HG02623 (cell line): Measurements from ENCODE around the gene RESF1.
A peak's percentile ranks its signal among the peaks of the same experiment; 100 is the strongest.

Experiments
- ATAC-seq: cut with Tn5 transposase; IDR thresholded peaks from one replicate; pipeline ENCODE4 v1.9.1; 2021; ENCODE audit warnings: moderate library complexity; ENCODE audit not compliant: unreplicated experiment

RESF1 gene

DNA sequence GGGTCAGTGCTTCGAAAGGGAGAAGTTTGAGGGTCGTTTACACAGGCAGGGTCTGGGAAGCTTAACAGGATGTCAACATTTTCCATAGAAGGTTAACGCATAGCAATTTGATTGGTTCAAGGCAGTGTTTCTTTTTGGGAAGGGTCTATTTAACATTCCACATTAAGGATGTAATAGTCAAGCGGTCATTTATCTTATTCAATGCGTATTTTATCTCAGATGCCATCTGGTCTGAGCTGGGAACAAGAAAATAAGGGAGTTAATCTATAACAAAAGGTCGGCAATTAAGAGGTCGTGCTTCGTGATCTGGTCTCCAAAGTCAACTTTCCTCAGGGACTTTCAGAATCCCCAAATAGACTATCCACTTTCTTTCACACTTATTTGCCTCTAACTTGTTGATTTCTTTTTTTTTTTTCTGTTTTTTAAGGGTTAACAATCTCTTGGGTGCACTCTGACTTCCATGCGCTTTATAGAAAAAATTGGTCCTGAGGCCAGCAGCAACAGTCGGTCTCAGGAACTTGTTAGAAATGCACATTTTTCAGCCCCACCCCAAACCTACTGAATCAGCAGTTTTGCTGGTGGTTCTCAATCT, 550 bp upstream of the RESF1 start:
- no peak for ATAC-seq

GRCh38 chr12:31959701-31960391, 631 bp downstream of the RESF1 start:
- peak; percentile 33 for ATAC-seq

DNA sequence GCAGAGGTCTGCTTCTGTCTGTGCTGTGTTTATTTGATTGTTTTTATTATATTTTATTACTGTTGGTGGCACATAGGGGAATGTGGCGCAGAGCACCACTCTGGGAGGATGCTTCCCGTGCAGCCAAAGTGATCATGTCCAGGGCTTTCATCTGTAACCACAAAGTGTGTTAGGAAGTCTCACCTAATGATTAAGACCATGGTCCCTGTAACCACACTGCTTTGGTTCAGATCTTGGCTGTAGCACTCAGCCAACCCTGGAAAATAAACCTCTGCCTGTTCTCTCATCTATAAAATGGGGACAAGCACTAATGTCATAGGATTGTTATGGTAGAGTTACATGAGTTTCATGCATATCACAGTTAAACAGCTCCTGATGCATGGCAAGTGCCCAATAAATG, 1.9 kb downstream of the RESF1 start:
- ATAC-seq, result no peak

DNA sequence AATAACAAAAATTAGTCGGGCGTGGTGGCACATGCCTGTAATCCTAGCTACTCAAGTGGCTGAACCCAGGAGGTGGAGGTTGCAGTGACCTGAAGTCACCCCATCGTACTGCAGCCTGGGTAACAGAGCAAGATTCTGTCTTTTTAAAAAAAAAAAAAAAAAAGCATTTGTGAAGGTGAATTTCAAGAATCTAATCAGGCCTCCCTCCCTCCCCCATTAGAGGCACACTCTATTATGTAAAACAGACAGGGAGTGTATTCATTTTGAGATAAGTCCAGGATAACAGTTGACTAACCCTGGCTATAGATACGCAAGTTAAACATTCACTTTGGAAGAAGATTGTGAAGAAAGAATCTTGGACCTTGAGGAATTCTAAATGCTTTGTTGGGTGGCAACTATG, 2.9 kb downstream of the RESF1 start:
- no peak for ATAC-seq

DNA sequence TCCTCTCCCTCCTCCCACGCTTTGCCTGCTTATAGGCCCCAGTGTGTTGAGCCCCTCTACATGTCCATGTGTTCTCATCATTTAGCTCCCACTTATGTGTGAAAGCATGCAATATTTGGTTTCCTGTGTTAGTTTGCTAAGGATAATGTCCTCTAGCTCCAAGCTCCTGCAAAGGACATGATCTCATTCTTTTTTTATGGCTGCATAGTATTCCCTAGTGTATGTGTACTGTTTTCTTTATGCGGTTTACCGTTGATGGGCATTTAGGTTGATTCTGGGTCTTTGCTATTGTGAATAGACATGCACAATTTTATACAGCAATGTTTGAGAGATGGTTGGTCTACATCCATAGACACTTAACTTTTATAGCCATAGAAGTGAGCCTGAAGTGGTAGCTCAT, 5.1 kb downstream of the RESF1 start:
- ATAC-seq, result no peak

GRCh38 chr12:31965090-31965489, 5.9 kb downstream of the RESF1 start:
- no peak for ATAC-seq

DNA sequence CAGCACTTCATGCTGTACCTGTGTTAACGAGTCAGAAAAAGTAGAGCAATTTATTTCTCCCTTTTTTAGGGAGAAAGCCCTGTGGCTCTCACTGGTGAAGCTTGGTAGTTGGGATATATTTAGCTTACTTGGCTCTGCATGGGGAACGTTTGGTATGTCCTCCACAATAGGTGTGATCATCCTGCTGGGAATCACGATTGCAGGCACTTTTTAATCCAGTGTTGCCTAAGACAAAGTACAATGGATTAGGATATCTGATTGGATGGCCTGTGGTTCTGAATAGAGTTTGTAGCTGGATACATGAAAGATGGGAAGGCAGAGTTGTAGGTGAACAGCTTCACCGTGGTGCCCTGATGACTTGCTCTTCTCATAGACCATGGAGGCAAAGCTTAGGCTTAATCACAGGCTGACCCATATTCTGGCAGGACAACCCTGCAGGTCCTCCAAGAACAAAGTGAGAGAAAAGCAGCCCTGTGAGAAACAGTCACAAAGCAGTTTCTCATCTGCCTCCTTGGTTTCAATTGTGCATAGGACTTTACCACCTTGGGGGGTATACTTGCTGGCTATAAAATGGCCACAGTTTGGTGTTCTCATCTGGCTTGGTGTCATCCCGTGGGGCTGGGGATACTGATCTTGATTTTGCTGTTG, 7.5 kb downstream of the RESF1 start:
- no peak for ATAC-seq

- ATAC-seq, result no peak
Observed at GRCh38 chr12:31967539-31967938, 8.3 kb downstream of the RESF1 start.

- ATAC-seq, result no peak
Observed at GRCh38 chr12:31970199-31970598, 11.0 kb downstream of the RESF1 start.

- ATAC-seq, result no peak
Observed at GRCh38 chr12:31973818-31974217, 14.6 kb downstream of the RESF1 start.

DNA sequence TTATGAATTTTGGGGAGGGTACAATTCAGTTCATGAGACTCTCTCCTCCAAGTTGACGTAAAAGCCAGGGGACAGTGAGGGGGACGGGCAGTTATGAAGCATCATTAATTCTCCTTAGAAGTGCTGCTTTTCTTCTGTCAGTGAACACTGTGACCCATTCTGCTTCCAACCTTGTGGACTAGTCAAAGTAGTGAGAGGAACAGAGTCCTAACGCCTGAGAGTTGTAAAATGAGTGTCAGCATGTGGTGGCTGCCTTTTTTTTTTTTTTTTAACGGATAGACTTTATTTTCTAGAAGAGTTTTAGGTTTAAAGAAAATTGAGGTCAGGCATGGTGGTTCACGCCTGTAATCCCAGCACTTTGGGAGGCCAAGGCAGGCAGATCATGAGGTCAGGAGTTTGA, 15.5 kb downstream of the RESF1 start:
- no peak for ATAC-seq

- ATAC-seq, result no peak
Observed at GRCh38 chr12:31984806-31985591, 25.8 kb downstream of the RESF1 start.

GRCh38 chr12:31985832-31986231, 26.6 kb downstream of the RESF1 start:
- ATAC-seq, result no peak

- no peak for ATAC-seq
Observed at GRCh38 chr12:31989571-31990362, 30.6 kb downstream of the RESF1 start.

GRCh38 chr12:31991146-31991545, 31.9 kb downstream of the RESF1 start:
- ATAC-seq, result no peak

GRCh38 chr12:31991815-31992214, 32.6 kb downstream of the RESF1 start:
- no peak for ATAC-seq

DNA sequence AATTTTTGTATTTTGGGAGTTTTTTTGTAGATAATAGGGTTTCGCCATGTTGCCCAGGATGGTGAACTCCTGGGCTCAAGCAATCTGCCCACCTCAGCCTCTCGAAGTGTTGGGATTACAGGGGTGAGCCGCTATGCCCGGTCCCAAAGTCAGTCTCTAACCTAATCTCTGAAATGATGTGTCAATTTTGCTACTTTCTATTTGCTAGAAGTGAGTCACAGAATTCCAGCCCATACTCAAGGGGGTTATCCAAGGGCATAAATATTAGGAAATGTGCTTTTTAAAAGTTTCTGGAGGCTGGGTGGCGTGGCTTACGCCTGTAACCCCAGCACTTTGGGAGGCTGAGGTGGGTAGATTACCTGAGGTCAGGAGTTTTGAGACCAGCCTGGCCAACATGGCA, 40.5 kb downstream of the RESF1 start:
- no peak for ATAC-seq

- no peak for ATAC-seq
Observed at GRCh38 chr12:32000373-32001005, 41.3 kb downstream of the RESF1 start.

- ATAC-seq, result no peak
Observed at GRCh38 chr12:32002848-32003493, 43.8 kb downstream of the RESF1 start.

DNA sequence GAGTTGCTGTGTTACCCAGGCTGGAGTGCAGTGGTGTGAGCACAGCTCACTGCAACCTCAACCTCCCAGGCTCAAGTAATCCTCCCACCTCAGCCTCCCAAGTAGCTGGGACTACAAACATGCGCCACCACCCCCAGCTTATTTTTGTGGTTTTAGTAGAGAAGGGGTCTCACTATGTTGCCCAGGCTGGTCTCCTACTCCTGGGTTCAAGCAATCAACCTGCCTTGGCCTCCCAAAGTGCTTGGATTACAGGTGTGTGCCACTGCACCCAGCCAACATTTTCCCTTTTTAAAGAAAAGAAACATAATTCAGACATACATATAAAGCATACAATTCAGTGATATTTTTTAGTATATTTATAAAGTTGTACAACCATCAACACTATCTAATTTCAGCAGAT, 44.4 kb downstream of the RESF1 start:
- no peak for ATAC-seq
